NCI-H345 treated with DMSO at 0.1 percent for 48 hours (cell line): Measurements from ENCODE around the gene DPPA4.

Source experiments
- DNase-seq: peaks from one replicate; lab custom pipeline; 2025; ENCODE audit not compliant: unreplicated experiment; lab: John Stamatoyannopoulos, UW

Gene DPPA4

DNA sequence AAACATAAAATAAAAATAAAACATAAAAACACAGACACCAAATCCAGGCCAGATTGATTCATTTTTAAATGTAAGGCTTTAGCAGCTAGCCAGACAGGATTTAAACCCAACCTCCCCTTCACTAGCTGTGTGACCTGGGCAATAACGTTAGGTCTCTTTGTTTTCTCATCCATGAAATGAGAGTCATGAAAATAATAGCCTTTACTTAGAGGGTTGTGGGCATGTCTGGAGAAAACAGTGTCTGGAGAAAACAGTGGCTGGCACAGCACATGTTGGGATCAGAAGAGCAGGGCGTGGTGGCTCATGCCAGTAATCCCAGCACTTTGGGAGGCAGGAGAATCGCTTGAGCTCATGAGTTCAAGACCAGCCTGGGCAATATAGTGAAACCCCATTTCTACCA lies 1.9 kb upstream of the DPPA4 start:
- no peak for DNase-seq

DNA sequence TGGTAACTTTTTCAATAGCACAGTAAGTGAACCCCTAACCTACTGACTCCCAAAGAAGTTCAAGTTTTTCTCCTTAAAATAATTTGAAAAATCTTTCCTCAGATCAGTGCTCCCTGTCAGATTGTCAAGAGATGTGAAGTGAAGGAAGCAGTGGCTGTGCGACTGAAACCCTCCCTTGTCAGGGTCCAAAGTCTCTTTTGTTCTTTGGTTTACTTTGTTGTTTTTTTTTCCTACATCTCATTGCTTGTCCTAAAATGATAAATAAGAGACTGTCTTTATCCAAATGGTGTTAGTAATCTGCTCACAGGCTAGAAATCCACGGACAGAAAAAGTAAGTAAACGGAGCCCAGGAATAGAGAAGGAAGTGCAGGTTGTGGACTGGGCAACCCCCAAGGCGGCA lies 976 bp upstream of the DPPA4 start:
- DNase-seq: no peak

- no peak for DNase-seq
These were observed 970 bp downstream of the DPPA4 start for GRCh38 chr3:109336291-109336861.

DNA sequence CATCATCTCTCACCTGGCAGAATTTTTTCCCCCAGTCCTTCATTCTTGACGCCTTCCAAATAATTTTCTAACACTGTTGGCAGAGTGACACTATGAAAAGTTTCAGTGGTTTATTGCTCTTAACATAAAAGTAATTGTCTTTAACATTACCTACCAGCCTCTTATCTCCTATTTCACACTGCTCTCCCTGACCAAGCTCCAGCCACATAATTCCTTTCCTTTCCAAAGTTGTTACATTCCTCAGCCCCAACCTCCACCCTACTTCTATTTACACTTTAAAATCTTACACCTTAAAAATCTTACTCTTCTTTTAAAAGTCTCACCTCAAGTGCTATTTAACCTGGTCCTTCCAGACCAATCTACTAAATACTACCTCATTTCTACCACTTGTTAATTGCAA lies 2.8 kb downstream of the DPPA4 start:
- no peak for DNase-seq

- no peak for DNase-seq
These were observed 5.7 kb downstream of the DPPA4 start for GRCh38 chr3:109331692-109332091.

GRCh38 chr3:109330405-109330804 lies 6.9 kb downstream of the DPPA4 start:
- DNase-seq: no peak

- DNase-seq: no peak
These were observed 9.1 kb downstream of the DPPA4 start for GRCh38 chr3:109328202-109328601.

DNA sequence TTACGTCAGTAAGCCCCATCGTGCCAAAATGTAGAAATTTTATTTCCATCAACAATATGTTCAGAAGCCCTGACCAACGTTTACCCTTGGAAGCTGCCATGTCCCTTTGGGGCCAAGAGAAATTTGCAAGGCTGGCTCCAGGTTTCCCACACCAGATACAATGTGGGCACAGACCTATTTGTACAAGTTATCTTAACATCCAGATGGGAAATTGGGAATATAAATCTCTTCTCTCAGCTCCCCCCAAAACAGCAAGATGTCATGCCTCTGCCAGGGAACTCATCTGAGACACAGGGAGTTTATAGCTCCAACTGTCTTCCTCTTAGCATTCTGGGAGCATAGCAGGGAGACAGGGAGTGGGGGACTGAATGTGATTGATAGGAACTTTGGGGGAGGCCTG lies 11.7 kb downstream of the DPPA4 start:
- DNase-seq: no peak

DNA sequence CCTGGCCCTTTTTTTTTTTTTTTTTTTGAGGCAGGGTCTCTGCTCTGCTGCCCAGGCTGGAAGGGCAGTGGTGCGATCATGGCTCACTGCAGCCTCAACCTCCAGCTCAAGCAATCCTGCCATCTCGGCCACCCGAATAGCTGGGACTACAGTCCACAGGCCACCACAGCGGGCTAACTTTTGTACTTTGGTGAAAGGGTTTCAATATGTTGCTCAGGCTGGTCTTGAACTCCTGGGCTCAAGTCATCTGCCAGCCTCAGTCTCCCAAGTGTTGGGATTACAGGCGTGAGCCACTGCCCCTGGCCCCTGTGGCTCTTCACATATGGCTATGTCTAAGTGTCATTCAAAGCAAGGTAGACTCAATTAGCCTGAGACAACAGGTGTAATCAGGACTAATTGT lies 12.2 kb downstream of the DPPA4 start:
- DNase-seq: no peak

DNA sequence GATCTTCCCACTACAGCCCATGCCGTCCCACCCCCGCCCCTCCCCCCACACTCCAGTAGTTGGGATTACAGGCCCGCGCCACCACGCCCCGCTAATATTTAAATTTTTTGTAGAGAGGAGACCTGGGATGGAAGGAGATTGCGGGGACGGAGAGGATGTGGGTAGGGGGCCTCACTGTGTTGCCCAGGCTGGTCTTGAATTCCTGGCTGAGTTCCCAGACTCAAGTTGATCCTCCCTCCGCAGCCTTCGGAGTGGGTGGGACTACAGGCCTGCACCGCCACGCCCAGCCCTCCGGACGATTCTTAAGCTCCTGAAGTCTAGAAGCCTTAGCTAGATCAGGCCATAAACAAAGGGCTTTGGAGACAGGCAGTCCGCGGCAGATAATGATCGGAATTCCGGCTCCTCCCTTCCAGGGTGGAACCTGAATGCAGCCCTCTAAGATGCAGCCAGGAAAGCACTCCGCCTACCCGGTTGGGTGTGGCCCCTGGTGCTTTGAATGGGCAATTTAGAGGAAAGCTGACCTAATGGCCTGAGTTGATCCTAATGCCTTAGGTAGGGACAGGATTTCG lies 21.1 kb downstream of the DPPA4 start, which contains the start of gene DPPA2:
TSS of gene DPPA2 (minus strand) at position 356 of the 569 bp plus-strand sequence. CDS start 1,975 bp downstream, outside the sequence.
- DNase-seq: no peak

GRCh38 chr3:109313061-109313460 lies 24.3 kb downstream of the DPPA4 start:
- no peak for DNase-seq

- DNase-seq: no peak
These were observed 39.9 kb downstream of the DPPA4 start for GRCh38 chr3:109297496-109297895.

- DNase-seq: no peak
These were observed 53.3 kb downstream of the DPPA4 start for GRCh38 chr3:109284071-109284470.

- no peak for DNase-seq
These were observed 58.8 kb downstream of the DPPA4 start for GRCh38 chr3:109278546-109278945.

DNA sequence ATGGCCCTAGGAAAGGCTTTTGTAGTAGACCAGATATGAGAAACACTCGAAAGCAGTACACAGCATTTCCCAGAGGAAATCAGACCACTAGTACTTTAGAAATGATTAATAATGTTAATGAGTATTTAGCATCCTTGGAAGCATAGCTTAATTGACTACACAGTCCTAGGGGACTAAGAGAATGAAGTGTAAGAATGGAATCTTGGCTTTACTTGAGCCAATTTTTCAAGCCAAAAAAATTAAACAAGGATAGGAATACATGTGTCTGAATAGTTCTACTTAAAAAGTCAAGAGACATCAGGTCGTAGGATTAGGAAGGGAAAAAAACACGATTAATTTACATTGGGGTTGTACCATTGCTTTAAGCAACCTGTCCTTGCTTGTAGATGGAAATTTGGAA lies 59.2 kb downstream of the DPPA4 start:
- no peak for DNase-seq
